HEK293 (cell line): ENCODE data around the gene HIVEP2.

Experiments
- CTCF ChIA-PET: fragments of 350-600 bp; formaldehyde crosslinking; extraction: SDS; loops from one replicate; lab custom pipeline; 2021; ENCODE audit warnings: antibody characterized with exemption; lab: Yijun Ruan, JAX
- POLR2A ChIA-PET: fragments of 300-600 bp; formaldehyde crosslinking; extraction: SDS; loops from one replicate; lab custom pipeline; 2020; ENCODE audit warnings: antibody characterized with exemption, inconsistent platforms; lab: Yijun Ruan, JAX
- H3K27ac ChIP-seq: fragments of 200-500 bp; sonication (Bioruptor generic); 2 replicates; pipeline ENCODE4 v1.5.1; 2014; ENCODE audit warnings: low read depth, low read length, control low read depth, inconsistent platforms; ENCODE audit errors: extremely low read depth
- H3K36me3 ChIP-seq, 2 experiments: fragments of 200-500 bp in 1 of 2; sonication (Bioruptor generic) in 1 of 2; 1 replicate in 1 of 2; 2 replicates in 1 of 2; pipeline ENCODE4 v1.5.1; 2014 to 2017; ENCODE audit warnings: inconsistent platforms in 2 of 2, low read length in 2 of 2; ENCODE audit not compliant: control insufficient read depth in 2 of 2, insufficient read depth in 1 of 2
- H3K4me1 ChIP-seq: fragments of 200-500 bp; sonication (Bioruptor generic); 2 replicates; pipeline ENCODE4 v1.5.1; 2014; ENCODE audit warnings: mild to moderate bottlenecking, low read length, inconsistent platforms; ENCODE audit not compliant: control insufficient read depth, insufficient read depth
- H3K4me3 ChIP-seq: 2 replicates; pipeline ENCODE4 v1.5.1; 2011; ENCODE audit warnings: low read depth, mild to moderate bottlenecking, control low read depth, low read length, moderate library complexity
- H3K9me3 ChIP-seq: fragments of 200-500 bp; sonication (Bioruptor generic); 2 replicates; pipeline ENCODE4 v1.5.1; 2014; ENCODE audit warnings: low read depth, low read length, inconsistent platforms; ENCODE audit not compliant: control insufficient read depth, insufficient read depth
- BCL11A ChIP-seq: fragments of 450-650 bp; formaldehyde crosslinking; IDR thresholded peaks from 2 replicates; pipeline ENCODE4 v1.5.1; 2016; ENCODE audit warnings: low read depth, missing biosample characterization, missing genetic modification characterization
- PRDM4 ChIP-seq: fragments of 450-650 bp; formaldehyde crosslinking; IDR thresholded peaks from 2 replicates; pipeline ENCODE4 v1.5.1; 2017; ENCODE audit warnings: missing biosample characterization, missing genetic modification characterization
- REST ChIP-seq: fragments of 450-650 bp; formaldehyde crosslinking; IDR thresholded peaks from 2 replicates; pipeline ENCODE4 v1.5.1; 2016; ENCODE audit warnings: missing biosample characterization, missing genetic modification characterization
- ZFP41 ChIP-seq: fragments of 450-650 bp; formaldehyde crosslinking; IDR thresholded peaks from 2 replicates; pipeline ENCODE4 v1.5.1; 2016; ENCODE audit warnings: missing biosample characterization, missing genetic modification characterization, borderline replicate concordance
- ZNF155 ChIP-seq: fragments of 450-650 bp; formaldehyde crosslinking; IDR thresholded peaks from 2 replicates; pipeline ENCODE4 v1.5.1; 2016; ENCODE audit warnings: missing biosample characterization, missing genetic modification characterization
- ZNF19 ChIP-seq: fragments of 450-650 bp; formaldehyde crosslinking; IDR thresholded peaks from 2 replicates; pipeline ENCODE4; 2016; ENCODE audit warnings: missing biosample characterization, missing genetic modification characterization, low read depth
- ZNF596 ChIP-seq: fragments of 450-650 bp; IDR thresholded peaks from 2 replicates; pipeline ENCODE4 v1.5.0; 2018; ENCODE audit warnings: missing biosample characterization, mild to moderate bottlenecking, missing genetic modification characterization, moderate library complexity
- ZNF76 ChIP-seq: fragments of 450-650 bp; formaldehyde crosslinking; IDR thresholded peaks from 2 replicates; pipeline ENCODE4; 2016; ENCODE audit warnings: low read depth, missing biosample characterization, missing genetic modification characterization, borderline replicate concordance
- ZNF830 ChIP-seq: fragments of 450-650 bp; IDR thresholded peaks from 2 replicates; pipeline ENCODE4 v1.5.0; 2018; ENCODE audit warnings: missing biosample characterization, missing genetic modification characterization, low read depth, mild to moderate bottlenecking, moderate library complexity
- TF ChIP-seq, protein P1 (sequence below): fragments of 450-650 bp; formaldehyde crosslinking; IDR thresholded peaks from 2 replicates; pipeline ENCODE4 v1.5.1; 2016; ENCODE audit warnings: missing biosample characterization, missing genetic modification characterization, borderline replicate concordance
- TF ChIP-seq, protein P2 (sequence below): fragments of 450-650 bp; formaldehyde crosslinking; IDR thresholded peaks from 2 replicates; pipeline ENCODE4 v1.5.1; 2016; ENCODE audit warnings: missing biosample characterization, missing genetic modification characterization, borderline replicate concordance
- TF ChIP-seq, protein P3 (sequence below): fragments of 450-650 bp; formaldehyde crosslinking; IDR thresholded peaks from 2 replicates; pipeline ENCODE4 v1.5.1; 2016; ENCODE audit warnings: missing biosample characterization, missing genetic modification characterization, low read depth
- TF ChIP-seq, protein P4 (sequence below): fragments of 450-650 bp; formaldehyde crosslinking; IDR thresholded peaks from 2 replicates; pipeline ENCODE4 v1.5.1; 2016; ENCODE audit warnings: missing biosample characterization, missing genetic modification characterization

HIVEP2 gene

DNA sequence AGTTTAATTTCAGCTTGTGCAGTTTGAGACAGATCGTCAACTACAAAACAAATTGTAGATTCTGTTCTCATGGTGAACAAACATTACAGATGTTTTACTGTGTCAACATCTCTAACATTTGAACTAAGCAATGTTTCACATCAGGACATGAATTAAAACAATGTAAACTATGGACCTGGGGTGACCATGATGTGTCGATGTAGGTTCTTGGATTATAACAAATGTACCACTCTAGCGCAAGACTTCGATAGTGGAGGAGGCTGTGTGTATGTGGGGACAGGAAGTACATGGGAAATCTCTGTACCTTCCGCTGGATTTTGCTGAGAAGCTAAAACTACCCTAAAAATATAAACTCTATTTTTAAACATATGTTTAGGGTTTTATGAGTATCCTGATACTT, 17.1 kb downstream of the HIVEP2 start:
- TF ChIP-seq, protein P1, sequence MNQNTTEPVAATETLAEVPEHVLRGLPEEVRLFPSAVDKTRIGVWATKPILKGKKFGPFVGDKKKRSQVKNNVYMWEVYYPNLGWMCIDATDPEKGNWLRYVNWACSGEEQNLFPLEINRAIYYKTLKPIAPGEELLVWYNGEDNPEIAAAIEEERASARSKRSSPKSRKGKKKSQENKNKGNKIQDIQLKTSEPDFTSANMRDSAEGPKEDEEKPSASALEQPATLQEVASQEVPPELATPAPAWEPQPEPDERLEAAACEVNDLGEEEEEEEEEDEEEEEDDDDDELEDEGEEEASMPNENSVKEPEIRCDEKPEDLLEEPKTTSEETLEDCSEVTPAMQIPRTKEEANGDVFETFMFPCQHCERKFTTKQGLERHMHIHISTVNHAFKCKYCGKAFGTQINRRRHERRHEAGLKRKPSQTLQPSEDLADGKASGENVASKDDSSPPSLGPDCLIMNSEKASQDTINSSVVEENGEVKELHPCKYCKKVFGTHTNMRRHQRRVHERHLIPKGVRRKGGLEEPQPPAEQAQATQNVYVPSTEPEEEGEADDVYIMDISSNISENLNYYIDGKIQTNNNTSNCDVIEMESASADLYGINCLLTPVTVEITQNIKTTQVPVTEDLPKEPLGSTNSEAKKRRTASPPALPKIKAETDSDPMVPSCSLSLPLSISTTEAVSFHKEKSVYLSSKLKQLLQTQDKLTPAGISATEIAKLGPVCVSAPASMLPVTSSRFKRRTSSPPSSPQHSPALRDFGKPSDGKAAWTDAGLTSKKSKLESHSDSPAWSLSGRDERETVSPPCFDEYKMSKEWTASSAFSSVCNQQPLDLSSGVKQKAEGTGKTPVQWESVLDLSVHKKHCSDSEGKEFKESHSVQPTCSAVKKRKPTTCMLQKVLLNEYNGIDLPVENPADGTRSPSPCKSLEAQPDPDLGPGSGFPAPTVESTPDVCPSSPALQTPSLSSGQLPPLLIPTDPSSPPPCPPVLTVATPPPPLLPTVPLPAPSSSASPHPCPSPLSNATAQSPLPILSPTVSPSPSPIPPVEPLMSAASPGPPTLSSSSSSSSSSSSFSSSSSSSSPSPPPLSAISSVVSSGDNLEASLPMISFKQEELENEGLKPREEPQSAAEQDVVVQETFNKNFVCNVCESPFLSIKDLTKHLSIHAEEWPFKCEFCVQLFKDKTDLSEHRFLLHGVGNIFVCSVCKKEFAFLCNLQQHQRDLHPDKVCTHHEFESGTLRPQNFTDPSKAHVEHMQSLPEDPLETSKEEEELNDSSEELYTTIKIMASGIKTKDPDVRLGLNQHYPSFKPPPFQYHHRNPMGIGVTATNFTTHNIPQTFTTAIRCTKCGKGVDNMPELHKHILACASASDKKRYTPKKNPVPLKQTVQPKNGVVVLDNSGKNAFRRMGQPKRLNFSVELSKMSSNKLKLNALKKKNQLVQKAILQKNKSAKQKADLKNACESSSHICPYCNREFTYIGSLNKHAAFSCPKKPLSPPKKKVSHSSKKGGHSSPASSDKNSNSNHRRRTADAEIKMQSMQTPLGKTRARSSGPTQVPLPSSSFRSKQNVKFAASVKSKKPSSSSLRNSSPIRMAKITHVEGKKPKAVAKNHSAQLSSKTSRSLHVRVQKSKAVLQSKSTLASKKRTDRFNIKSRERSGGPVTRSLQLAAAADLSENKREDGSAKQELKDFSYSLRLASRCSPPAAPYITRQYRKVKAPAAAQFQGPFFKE (tag by site-specific recombination): no peak
- TF ChIP-seq ZFP41 (tag by site-specific recombination) (no peak), ZNF19 (no peak), REST (tag by site-specific recombination) (no peak), ZNF830 (tag by site-specific recombination) (no peak), ZNF155 (tag by site-specific recombination) (no peak), PRDM4 (tag by site-specific recombination) (no peak), ZNF76 (tag by site-specific recombination) (no peak), BCL11A (tag by site-specific recombination) (no peak), ZNF596 (tag by site-specific recombination) (no peak)
- TF ChIP-seq, protein P2, sequence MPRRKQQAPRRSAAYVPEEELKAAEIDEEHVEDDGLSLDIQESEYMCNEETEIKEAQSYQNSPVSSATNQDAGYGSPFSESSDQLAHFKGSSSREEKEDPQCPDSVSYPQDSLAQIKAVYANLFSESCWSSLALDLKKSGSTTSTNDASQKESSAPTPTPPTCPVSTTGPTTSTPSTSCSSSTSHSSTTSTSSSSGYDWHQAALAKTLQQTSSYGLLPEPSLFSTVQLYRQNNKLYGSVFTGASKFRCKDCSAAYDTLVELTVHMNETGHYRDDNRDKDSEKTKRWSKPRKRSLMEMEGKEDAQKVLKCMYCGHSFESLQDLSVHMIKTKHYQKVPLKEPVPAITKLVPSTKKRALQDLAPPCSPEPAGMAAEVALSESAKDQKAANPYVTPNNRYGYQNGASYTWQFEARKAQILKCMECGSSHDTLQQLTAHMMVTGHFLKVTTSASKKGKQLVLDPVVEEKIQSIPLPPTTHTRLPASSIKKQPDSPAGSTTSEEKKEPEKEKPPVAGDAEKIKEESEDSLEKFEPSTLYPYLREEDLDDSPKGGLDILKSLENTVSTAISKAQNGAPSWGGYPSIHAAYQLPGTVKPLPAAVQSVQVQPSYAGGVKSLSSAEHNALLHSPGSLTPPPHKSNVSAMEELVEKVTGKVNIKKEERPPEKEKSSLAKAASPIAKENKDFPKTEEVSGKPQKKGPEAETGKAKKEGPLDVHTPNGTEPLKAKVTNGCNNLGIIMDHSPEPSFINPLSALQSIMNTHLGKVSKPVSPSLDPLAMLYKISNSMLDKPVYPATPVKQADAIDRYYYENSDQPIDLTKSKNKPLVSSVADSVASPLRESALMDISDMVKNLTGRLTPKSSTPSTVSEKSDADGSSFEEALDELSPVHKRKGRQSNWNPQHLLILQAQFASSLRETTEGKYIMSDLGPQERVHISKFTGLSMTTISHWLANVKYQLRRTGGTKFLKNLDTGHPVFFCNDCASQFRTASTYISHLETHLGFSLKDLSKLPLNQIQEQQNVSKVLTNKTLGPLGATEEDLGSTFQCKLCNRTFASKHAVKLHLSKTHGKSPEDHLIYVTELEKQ (tag by site-specific recombination): no peak
- TF ChIP-seq, protein P3, sequence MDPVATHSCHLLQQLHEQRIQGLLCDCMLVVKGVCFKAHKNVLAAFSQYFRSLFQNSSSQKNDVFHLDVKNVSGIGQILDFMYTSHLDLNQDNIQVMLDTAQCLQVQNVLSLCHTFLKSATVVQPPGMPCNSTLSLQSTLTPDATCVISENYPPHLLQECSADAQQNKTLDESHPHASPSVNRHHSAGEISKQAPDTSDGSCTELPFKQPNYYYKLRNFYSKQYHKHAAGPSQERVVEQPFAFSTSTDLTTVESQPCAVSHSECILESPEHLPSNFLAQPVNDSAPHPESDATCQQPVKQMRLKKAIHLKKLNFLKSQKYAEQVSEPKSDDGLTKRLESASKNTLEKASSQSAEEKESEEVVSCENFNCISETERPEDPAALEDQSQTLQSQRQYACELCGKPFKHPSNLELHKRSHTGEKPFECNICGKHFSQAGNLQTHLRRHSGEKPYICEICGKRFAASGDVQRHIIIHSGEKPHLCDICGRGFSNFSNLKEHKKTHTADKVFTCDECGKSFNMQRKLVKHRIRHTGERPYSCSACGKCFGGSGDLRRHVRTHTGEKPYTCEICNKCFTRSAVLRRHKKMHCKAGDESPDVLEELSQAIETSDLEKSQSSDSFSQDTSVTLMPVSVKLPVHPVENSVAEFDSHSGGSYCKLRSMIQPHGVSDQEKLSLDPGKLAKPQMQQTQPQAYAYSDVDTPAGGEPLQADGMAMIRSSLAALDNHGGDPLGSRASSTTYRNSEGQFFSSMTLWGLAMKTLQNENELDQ (tag by site-specific recombination): no peak
- TF ChIP-seq, protein P4, sequence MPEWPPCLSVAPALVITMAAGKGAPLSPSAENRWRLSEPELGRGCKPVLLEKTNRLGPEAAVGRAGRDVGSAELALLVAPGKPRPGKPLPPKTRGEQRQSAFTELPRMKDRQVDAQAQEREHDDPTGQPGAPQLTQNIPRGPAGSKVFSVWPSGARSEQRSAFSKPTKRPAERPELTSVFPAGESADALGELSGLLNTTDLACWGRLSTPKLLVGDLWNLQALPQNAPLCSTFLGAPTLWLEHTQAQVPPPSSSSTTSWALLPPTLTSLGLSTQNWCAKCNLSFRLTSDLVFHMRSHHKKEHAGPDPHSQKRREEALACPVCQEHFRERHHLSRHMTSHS (tag by site-specific recombination): no peak
- ChIA-PET POLR2A (interaction anchor here (0.9 to 1.3 kb wide), 2 partner anchors 15 to 34 kb away, joined by 3 read pairs; no protein-coding TSS in a partner anchor), CTCF (interaction anchor here (0.6 to 1.2 kb wide), 4 partner anchors 11 to 453 kb away, joined by 3 to 4 read pairs (median 3); no protein-coding TSS in a partner anchor)
- H3K9me3 ChIP-seq: no peaks in the 10 kb centered on the region
- H3K27ac ChIP-seq: no peak overlapping the region
- H3K36me3 ChIP-seq: no peaks in the 10 kb centered on the region
- H3K4me3 ChIP-seq: no peak overlapping the region
- H3K4me1 ChIP-seq: no peaks in the 10 kb centered on the region
